Esophagus squamous epithelium (tissue), 5 donors: ENCODE results near the gene DGLUCY. TPM values are rescaled to one million over a fixed set of nuclear protein-coding genes. Genes with fewer than 3 reads are reported as not detected.
A peak's percentile ranks its signal among the peaks of the same experiment; 100 is the strongest.

Experiments
- DNase-seq: peaks from one replicate; lab custom pipeline; 2025; lab: John Stamatoyannopoulos, UW
- H3K27ac ChIP-seq, 4 donors: fragments of 200-600 bp; sonication (generic); one replicate each; pipeline ENCODE4 v1.5.1; 2016 to 2019; ENCODE audit warnings: mild to moderate bottlenecking in 1 of 4
- H3K27me3 ChIP-seq, 4 donors: fragments of 200-600 bp; sonication (generic); 1 replicate in 3 of 4; 2 replicates in 1 of 4; pipeline versions ENCODE4 v1.5.1 to v1.6.0; 2017 to 2021; ENCODE audit warnings: antibody characterized with exemption in 1 of 4
- H3K36me3 ChIP-seq, 3 donors: fragments of 200-600 bp; sonication (generic); one replicate each; pipeline ENCODE4 v1.5.1; 2016 to 2019
- H3K4me1 ChIP-seq, 3 donors: fragments of 200-600 bp; sonication (generic); one replicate each; pipeline ENCODE4 v1.5.1; 2017 to 2019
- H3K4me3 ChIP-seq, 4 donors: fragments of 200-600 bp; sonication (generic); 1 replicate in 3 of 4; 2 replicates in 1 of 4; pipeline ENCODE4 v1.5.1; 2016 to 2019; ENCODE audit warnings: mild to moderate bottlenecking in 2 of 4, moderate library complexity in 1 of 4
- H3K9me3 ChIP-seq, 3 donors: fragments of 200-600 bp; sonication (generic); one replicate each; pipeline ENCODE4 v1.5.1; 2016 to 2019
- POLR2A ChIP-seq, 4 donors: fragments of 450-650 bp; IDR thresholded peaks; one replicate each; pipeline ENCODE4 v1.6.1; 2017; ENCODE audit warnings: antibody characterized with exemption in 4 of 4, mild to moderate bottlenecking in 4 of 4, moderate library complexity in 3 of 4
- WGBS, 2 donors: methylation state at CpG; one replicate each; pipeline ENCODE4 v1.1.5; 2018; 5-methylcytosine and 5-hydroxymethylcytosine counted together
- intact Hi-C: fragments of 100-400 bp; cut with DNase I; formaldehyde crosslinking; loops from one replicate; pipeline ENCODE4 v1.15.0; 2022
- total RNA-seq, 4 donors: library from RNA; depleted of rRNA; stranded (reverse); fragments of >200 nt; gene quantifications; one replicate each; pipeline ENCODE4 v1.1.0, GENCODE V29; 2016
- TF ChIP-seq, protein P1 (sequence below), 6 experiments: fragments of 450-650 bp in 4 of 6; fragments of 200-600 bp in 2 of 6; sonication (generic) in 2 of 6; IDR thresholded peaks; one replicate each; pipeline ENCODE4 v1.5.1; 2016 to 2019; ENCODE audit warnings: antibody characterized with exemption in 6 of 6, mild to moderate bottlenecking in 4 of 6, moderate library complexity in 4 of 6
- donor health status: DM: yes; HTN: yes; CAD: no.

DGLUCY gene
- total RNA-seq, 4 donors from 2014 or later, result 32.6 to 51.3 (median 38.9) TPM

DNA sequence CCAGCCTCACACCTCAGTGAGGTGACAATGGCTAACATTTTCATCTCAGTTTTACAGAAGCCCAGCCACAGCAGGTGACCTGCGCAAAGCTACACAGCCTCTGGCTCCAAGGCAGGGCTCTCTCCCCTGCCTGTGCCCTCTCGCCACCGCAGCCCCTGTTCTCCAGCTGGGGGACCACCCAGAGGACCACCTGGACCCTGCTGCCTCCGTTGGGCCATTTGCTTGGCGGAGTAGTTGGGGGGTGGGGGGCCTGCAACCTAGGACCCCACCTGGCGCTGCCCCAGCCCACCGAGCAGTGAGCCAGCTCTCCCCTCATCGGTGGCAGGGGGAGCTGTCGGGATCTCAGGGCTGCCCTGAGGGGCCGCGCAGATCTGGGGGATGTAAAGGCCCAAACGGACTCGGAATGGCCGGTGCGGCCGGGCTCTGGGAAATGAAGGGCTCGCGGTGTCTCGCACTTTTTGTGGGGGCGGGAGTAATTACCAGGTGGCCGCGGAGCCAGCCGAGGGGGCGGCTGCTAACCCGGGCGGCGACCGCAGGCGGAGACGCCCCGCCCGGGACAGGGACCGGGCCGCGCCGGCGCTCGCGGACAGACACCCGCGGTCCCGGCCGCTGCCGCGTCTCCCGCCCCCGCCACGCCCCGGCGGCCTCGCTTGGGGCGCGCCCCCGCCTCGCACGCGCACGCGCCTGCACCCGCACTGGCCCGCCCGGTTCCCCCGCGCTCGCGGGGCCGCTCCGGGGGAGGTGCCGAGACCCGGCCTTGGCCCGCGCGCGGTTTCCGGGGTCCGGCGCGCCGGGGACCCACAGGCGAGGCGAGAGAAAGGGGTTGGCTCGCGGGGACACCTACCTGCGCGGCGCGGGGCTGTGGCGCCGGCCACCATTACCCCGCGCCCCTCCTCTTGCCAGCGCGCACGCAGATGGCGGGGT lies 139.3 kb downstream of the DGLUCY start:
- peak overlapping the region; percentile 74 to 85 (median 82) for H3K27ac ChIP-seq
- H3K9me3 ChIP-seq, result no peaks in the 10 kb centered on the region
- no peak for DNase-seq
- no peaks in the 10 kb centered on the region for H3K36me3 ChIP-seq
- peak in 2 of 4 donors; percentile 28 to 31 for TF ChIP-seq POLR2A (IDR thresholded peaks at IDR 0.05)
- TF ChIP-seq, protein P1, sequence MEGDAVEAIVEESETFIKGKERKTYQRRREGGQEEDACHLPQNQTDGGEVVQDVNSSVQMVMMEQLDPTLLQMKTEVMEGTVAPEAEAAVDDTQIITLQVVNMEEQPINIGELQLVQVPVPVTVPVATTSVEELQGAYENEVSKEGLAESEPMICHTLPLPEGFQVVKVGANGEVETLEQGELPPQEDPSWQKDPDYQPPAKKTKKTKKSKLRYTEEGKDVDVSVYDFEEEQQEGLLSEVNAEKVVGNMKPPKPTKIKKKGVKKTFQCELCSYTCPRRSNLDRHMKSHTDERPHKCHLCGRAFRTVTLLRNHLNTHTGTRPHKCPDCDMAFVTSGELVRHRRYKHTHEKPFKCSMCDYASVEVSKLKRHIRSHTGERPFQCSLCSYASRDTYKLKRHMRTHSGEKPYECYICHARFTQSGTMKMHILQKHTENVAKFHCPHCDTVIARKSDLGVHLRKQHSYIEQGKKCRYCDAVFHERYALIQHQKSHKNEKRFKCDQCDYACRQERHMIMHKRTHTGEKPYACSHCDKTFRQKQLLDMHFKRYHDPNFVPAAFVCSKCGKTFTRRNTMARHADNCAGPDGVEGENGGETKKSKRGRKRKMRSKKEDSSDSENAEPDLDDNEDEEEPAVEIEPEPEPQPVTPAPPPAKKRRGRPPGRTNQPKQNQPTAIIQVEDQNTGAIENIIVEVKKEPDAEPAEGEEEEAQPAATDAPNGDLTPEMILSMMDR (IDR thresholded peaks at IDR 0.05), result no peak
- H3K27me3 ChIP-seq, result no peaks in the 10 kb centered on the region
- H3K4me3 ChIP-seq, result peak overlapping the region; percentile 51 to 79 (median 64)
- 6% methylated on average over 11 of the region's 95 CpGs; no CpG with 5 or more reads in 1 of the 2 donors for WGBS, 2 donors
- intact Hi-C loops, result no loop called here
- H3K4me1 ChIP-seq, result peaks cover 35 to 76% (median 43%) of the 10 kb centered on the region in 3 donors

DNA sequence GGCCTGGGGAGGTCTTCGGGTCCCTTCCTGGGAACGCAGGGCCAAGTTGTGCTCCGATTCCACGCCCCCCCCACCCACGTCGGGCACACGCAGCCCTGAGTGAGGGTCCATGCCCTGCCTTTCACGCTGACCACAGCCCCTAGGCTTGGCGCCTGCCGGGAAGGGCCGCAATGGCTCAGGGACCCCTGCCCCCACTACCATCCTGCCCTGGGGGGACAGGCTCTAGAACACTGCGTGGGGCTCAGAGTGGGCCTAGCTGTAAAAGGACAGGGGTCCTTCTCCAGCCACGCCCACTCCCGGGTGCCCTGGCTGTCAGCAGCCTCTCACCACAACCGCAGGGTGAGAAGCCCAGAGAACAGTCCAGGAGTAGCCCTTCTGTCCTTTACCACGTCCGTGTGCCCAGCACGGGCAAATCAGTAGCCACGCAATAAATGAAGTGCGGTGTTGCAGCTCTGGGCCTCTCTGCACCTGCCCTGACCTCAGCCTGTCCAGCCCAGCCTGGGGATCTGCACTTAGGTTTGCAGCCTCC lies 140.0 kb downstream of the DGLUCY start:
- peaks cover 43 to 83% (median 50%) of the 10 kb centered on the region in 3 donors for H3K4me1 ChIP-seq
- no peaks in the 10 kb centered on the region for H3K36me3 ChIP-seq
- H3K9me3 ChIP-seq, result no peaks in the 10 kb centered on the region
- H3K4me3 ChIP-seq, result peak overlapping the region; percentile 51 to 79 (median 64)
- intact Hi-C loops, result no loop called here
- no peak for DNase-seq
- TF ChIP-seq POLR2A (IDR thresholded peaks at IDR 0.05), result no peak
- TF ChIP-seq, protein P1 (IDR thresholded peaks at IDR 0.05), result no peak
- 40 to 80% methylated on average over 2 to 4 of the region's 20 CpGs for WGBS, 2 donors
- H3K27ac ChIP-seq, result peak overlapping the region; percentile 73 to 85 (median 82)
- no peaks in the 10 kb centered on the region for H3K27me3 ChIP-seq

DNA sequence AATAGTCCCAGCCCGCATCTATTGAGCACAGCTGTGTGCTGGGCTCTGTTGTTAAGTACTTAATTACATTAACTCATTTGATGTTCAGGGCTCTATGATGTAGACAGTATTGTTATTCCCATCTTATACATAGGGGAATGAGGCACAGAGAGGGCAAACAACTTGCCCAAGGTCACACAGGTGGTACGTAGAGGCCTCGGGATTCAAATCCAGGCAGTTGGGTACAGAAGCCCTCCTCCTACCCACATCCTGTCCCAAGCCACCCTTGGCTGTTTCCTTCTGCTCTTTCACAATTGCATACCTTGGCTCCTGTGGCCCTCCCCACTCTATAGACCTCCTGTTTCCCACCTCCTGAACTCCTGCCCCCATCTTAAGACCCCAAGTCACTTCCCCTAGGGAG lies 140.6 kb downstream of the DGLUCY start:
- H3K4me1 ChIP-seq, result peaks cover 44 to 89% (median 52%) of the 10 kb centered on the region in 3 donors
- H3K4me3 ChIP-seq, result no peak overlapping the region
- intact Hi-C loops, result no loop called here
- no peak for DNase-seq
- no peaks in the 10 kb centered on the region for H3K27me3 ChIP-seq
- H3K36me3 ChIP-seq, result no peaks in the 10 kb centered on the region
- peak overlapping the region in 2 of 4 donors; percentile 85 for H3K27ac ChIP-seq
- 62 to 66% methylated on average over 3 of the region's 3 CpGs for WGBS, 2 donors
- TF ChIP-seq, protein P1 (IDR thresholded peaks at IDR 0.05), result no peak
- TF ChIP-seq POLR2A (IDR thresholded peaks at IDR 0.05), result no peak
- H3K9me3 ChIP-seq, result no peaks in the 10 kb centered on the region

DNA sequence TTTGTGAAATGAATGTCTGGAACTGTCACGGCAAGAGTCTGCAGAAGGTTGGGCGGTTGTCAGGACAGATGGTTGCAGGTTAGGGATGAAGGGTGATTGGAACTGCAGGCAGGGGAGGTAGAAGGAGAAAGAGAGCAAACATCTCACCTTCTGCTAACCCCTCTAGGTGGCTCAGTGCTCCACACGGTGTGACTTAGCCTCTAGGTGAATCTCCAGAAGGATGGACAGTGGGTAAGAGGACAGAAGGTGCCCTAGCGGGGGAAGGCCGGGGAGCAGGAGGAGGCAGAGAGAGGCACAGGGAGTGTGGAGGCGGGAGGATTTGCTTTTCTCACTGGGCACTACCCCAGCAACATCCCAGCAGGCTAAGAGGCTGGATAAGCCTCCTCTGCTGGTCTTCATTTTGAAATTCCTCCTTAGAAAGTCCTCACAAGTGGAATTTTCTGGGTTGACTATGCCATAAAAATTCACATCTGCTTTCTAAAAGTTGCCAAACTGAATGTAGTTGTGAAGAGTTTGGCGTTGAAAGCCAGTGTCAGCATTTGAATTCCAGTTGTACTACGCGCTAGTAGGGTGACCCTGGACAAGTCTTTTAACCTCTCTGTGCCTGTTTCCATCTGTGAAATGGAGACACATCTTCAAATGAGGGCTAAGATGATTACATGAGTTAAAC lies 141.3 kb downstream of the DGLUCY start:
- peaks cover 44 to 85% (median 52%) of the 10 kb centered on the region in 3 donors for H3K4me1 ChIP-seq
- no peaks in the 10 kb centered on the region for H3K9me3 ChIP-seq
- H3K27me3 ChIP-seq, result no peaks in the 10 kb centered on the region
- intact Hi-C loops, result no loop called here
- WGBS, 2 donors, result 83 to 84% methylated on average over 8 of the region's 9 CpGs
- TF ChIP-seq POLR2A (IDR thresholded peaks at IDR 0.05), result no peak
- TF ChIP-seq, protein P1 (IDR thresholded peaks at IDR 0.05), result no peak
- no peak for DNase-seq
- H3K4me3 ChIP-seq, result no peak overlapping the region
- H3K36me3 ChIP-seq, result no peaks in the 10 kb centered on the region
- no peak overlapping the region for H3K27ac ChIP-seq
